ENCODE data around the gene SRGAP3. TPM values are rescaled to one million over a fixed set of nuclear protein-coding genes. Genes with fewer than 3 reads are reported as not detected.

SRGAP3 gene
- polyA plus RNA-seq, 3 donors, result 0.27 to 1.3 (median 0.87) TPM

GRCh38 chr3:9255976-9256375 lies 6.5 kb upstream of the SRGAP3 start:
- no peaks in the 10 kb centered on the region for H3K27me3 ChIP-seq (ENCODE audit: control insufficient read depth in 2 of 2, insufficient read depth in 2 of 2, low read length in 2 of 2)
- peaks cover 4 to 16% of the 10 kb centered on the region in 2 donors for H3K9me3 ChIP-seq (replicated peaks in 1 of 2; ENCODE audit: control insufficient read depth in 1 of 2, insufficient read depth in 1 of 2, low read length in 2 of 2)
- no peak overlapping the region for H3K27ac Mint-ChIP-seq
- no peak overlapping the region for H3K4me3 Mint-ChIP-seq
- H3K4me2 ChIP-seq (replicated peaks; ENCODE audit: extremely low read depth, low read length, poor library complexity, severe bottlenecking), result no peak overlapping the region
- no peaks in the 10 kb centered on the region for H3K36me3 ChIP-seq (replicated peaks in 1 of 2; ENCODE audit: control insufficient read depth in 1 of 2, insufficient read depth in 2 of 2, low read length in 2 of 2)
- H4K20me1 ChIP-seq (ENCODE audit: insufficient read depth, low read length), result no peaks in the 10 kb centered on the region
- peaks cover 0 to 19% (median 9%) of the 10 kb centered on the region in 7 donors for H3K9me3 Mint-ChIP-seq
- peaks cover under 1% of the 10 kb centered on the region for H3K4me1 Mint-ChIP-seq
- intact Hi-C loops (cut with micrococcal nuclease), result no loop called here
- H3K4me3 ChIP-seq (replicated peaks in 1 of 3; ENCODE audit: low read depth in 2 of 3, low read length in 3 of 3), result no peak overlapping the region
- H3K27ac ChIP-seq (ENCODE audit: low read depth in 1 of 2, low read length in 2 of 2), result no peak overlapping the region
- H3K36me3 Mint-ChIP-seq, result no peaks in the 10 kb centered on the region
- H3K9ac ChIP-seq (ENCODE audit: insufficient read depth, low read length, poor library complexity, severe bottlenecking), result no peak overlapping the region
- 100% methylated on average over 1 of the region's 4 CpGs for WGBS (ENCODE audit: insufficient coverage)
- DNase-seq, result no peak
- no peak overlapping the region for H2AFZ ChIP-seq (ENCODE audit: insufficient read depth, low read depth, low read length, poor library complexity, severe bottlenecking)
- H3K27me3 Mint-ChIP-seq (ENCODE audit: low read depth in 3 of 3), result peaks cover 2 to 5% (median 3%) of the 10 kb centered on the region in 3 donors
- no peaks in the 10 kb centered on the region for H3K79me2 ChIP-seq (ENCODE audit: insufficient read depth, low read length)
- TF ChIP-seq, protein P1, sequence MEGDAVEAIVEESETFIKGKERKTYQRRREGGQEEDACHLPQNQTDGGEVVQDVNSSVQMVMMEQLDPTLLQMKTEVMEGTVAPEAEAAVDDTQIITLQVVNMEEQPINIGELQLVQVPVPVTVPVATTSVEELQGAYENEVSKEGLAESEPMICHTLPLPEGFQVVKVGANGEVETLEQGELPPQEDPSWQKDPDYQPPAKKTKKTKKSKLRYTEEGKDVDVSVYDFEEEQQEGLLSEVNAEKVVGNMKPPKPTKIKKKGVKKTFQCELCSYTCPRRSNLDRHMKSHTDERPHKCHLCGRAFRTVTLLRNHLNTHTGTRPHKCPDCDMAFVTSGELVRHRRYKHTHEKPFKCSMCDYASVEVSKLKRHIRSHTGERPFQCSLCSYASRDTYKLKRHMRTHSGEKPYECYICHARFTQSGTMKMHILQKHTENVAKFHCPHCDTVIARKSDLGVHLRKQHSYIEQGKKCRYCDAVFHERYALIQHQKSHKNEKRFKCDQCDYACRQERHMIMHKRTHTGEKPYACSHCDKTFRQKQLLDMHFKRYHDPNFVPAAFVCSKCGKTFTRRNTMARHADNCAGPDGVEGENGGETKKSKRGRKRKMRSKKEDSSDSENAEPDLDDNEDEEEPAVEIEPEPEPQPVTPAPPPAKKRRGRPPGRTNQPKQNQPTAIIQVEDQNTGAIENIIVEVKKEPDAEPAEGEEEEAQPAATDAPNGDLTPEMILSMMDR (IDR thresholded peaks at IDR 0.05), result no peak
- H3K4me1 ChIP-seq (ENCODE audit: control insufficient read depth in 1 of 2, insufficient read depth in 2 of 2, low read length in 2 of 2), result no peaks in the 10 kb centered on the region

DNA sequence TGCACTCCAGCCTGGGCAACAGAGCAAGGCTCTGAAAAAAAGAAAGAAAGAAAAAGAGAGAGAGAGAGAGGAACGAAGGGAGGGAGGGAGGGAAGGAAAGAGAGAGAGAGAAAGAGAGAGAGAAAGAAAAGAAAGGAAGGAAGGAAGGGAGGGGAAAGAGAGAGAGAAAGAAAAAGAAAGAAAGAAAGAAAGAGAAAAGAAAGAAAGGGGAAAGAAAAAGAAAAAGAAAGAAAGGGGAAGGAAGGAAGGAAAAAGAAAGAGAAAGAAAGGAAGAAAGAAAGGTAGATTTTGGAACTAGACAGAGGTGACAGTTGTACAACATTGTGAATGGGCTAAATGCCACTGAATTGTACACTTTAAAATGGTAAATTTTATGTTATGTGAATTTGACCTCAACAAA lies 5.3 kb upstream of the SRGAP3 start:
- no peak overlapping the region for H3K4me3 ChIP-seq (replicated peaks in 1 of 3; ENCODE audit: low read depth in 2 of 3, low read length in 3 of 3)
- no peaks in the 10 kb centered on the region for H3K36me3 ChIP-seq (replicated peaks in 1 of 2; ENCODE audit: control insufficient read depth in 1 of 2, insufficient read depth in 2 of 2, low read length in 2 of 2)
- H3K27ac ChIP-seq (ENCODE audit: low read depth in 1 of 2, low read length in 2 of 2), result no peak overlapping the region
- DNase-seq, result no peak
- Mint-ChIP-seq H3K9me3 (peaks cover 0 to 17% (median 9%) of the 10 kb centered on the region in 7 donors), H3K4me3 (no peak overlapping the region), H3K4me1 (peaks cover 13% of the 10 kb centered on the region), H3K27ac (no peak overlapping the region), H3K27me3 (ENCODE audit: low read depth in 3 of 3) (peaks cover under 1 to 5% (median 3%) of the 10 kb centered on the region in 3 donors), H3K36me3 (no peaks in the 10 kb centered on the region)
- TF ChIP-seq, protein P1 (IDR thresholded peaks at IDR 0.05), result no peak
- peaks cover 10% of the 10 kb centered on the region in 2 donors for H3K4me1 ChIP-seq (ENCODE audit: control insufficient read depth in 1 of 2, insufficient read depth in 2 of 2, low read length in 2 of 2)
- H3K9me3 ChIP-seq (replicated peaks in 1 of 2; ENCODE audit: control insufficient read depth in 1 of 2, insufficient read depth in 1 of 2, low read length in 2 of 2), result peaks cover 4 to 11% of the 10 kb centered on the region in 2 donors
- H4K20me1 ChIP-seq (ENCODE audit: insufficient read depth, low read length), result no peaks in the 10 kb centered on the region
- no peak overlapping the region for H3K4me2 ChIP-seq (replicated peaks; ENCODE audit: extremely low read depth, low read length, poor library complexity, severe bottlenecking)
- H3K79me2 ChIP-seq (ENCODE audit: insufficient read depth, low read length), result no peaks in the 10 kb centered on the region
- no peak overlapping the region for H3K9ac ChIP-seq (ENCODE audit: insufficient read depth, low read length, poor library complexity, severe bottlenecking)
- H3K27me3 ChIP-seq (ENCODE audit: control insufficient read depth in 2 of 2, insufficient read depth in 2 of 2, low read length in 2 of 2), result no peaks in the 10 kb centered on the region
- H2AFZ ChIP-seq (ENCODE audit: insufficient read depth, low read depth, low read length, poor library complexity, severe bottlenecking), result no peak overlapping the region
- 71% methylated on average over 1 of the region's 1 CpG for WGBS (ENCODE audit: insufficient coverage)
- intact Hi-C loops (cut with micrococcal nuclease), result no loop called here

Data from CD14-positive monocyte (primary cell).